ENCODE results near the gene SP6.

DNA sequence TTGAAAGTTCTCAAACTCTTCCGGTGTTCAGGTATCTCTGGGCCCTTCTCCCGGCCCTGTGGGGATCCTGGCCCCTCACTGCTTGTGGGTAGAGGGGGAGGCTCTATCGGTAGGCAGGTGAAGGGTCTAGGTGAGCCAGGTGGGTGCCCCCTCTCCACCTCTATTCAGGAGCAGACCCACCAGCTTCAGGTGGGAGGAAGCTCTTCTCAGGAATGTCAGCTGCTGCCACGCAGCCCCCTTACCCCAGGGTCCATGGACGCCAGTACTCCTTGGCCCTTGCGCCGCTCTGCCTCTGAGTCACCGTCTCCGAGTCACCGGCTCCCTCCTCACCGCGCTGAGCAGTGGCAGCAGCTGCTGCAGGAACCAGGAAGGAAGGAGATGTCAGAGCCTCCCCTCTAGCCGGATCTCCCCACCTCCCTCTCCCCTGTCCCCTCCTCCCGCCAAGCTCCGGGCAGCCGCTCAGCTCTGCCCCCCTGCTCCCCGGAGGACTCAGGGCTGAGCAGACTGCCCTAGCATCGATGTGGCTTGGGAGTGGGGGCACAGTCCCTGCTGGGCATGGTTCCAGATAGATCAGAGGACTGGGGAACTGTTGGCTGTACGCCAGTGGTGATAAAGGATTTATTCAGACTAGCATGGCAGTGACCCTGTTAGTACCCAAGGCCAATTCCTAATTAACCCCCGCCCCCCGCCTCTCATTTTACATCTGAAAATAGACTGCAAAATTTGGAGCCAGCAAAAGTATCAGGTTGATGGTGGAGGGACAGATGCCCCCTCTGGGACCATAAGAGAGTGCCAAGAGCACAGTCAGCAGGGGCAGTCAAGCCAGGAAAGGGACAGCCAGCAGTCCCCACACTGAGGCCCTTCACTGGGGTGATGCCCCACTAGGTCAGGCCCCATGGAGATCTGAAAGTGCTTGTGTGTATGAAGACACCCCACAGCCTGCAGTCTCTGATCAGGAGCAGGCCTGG, 29.3 kb downstream of the SP6 start, which contains the start of gene OSBPL7:
- TF ChIP-seq, protein P1, sequence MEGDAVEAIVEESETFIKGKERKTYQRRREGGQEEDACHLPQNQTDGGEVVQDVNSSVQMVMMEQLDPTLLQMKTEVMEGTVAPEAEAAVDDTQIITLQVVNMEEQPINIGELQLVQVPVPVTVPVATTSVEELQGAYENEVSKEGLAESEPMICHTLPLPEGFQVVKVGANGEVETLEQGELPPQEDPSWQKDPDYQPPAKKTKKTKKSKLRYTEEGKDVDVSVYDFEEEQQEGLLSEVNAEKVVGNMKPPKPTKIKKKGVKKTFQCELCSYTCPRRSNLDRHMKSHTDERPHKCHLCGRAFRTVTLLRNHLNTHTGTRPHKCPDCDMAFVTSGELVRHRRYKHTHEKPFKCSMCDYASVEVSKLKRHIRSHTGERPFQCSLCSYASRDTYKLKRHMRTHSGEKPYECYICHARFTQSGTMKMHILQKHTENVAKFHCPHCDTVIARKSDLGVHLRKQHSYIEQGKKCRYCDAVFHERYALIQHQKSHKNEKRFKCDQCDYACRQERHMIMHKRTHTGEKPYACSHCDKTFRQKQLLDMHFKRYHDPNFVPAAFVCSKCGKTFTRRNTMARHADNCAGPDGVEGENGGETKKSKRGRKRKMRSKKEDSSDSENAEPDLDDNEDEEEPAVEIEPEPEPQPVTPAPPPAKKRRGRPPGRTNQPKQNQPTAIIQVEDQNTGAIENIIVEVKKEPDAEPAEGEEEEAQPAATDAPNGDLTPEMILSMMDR (IDR thresholded peaks at IDR 0.05; ENCODE audit: borderline replicate concordance, extremely low read depth, low read length, poor library complexity, severe bottlenecking), result peak; percentile 86
- no peak for TF ChIP-seq EZH2 (IDR thresholded peaks at IDR 0.05; ENCODE audit: borderline replicate concordance, low read depth, low read length, severe bottlenecking)
